Kidney (tissue), 14 donors: Measurements from ENCODE around the gene RGP1. TPM values are rescaled to one million over a fixed set of nuclear protein-coding genes. Genes with fewer than 3 reads are reported as not detected.
A peak's percentile ranks its signal among the peaks of the same experiment; 100 is the strongest.

ENCODE experiments used
- DNase-seq, 5 donors: peaks; one replicate each; pipeline ENCODE4 v3.0.0-alpha.2; 2013 to 2020
- FAIRE-seq: peaks from 2 replicates; lab custom pipeline; 2012; peaks lifted over from hg19 to GRCh38; lab: Jason Lieb, UNC
- H3K27ac ChIP-seq, 2 donors: one replicate each; pipeline ENCODE4 v1.7.0; 2013; ENCODE audit warnings: low read depth in 2 of 2, low read length in 2 of 2, inconsistent platforms in 1 of 2
- H3K27me3 ChIP-seq: one replicate; pipeline ENCODE4 v1.7.1; 2013; ENCODE audit warnings: low read length, inconsistent platforms; ENCODE audit not compliant: control insufficient read depth, insufficient read depth
- H3K36me3 ChIP-seq, 3 donors: one replicate each; pipeline versions ENCODE4 v1.7.0 to v1.7.1; 2013; ENCODE audit warnings: low read length in 3 of 3, control low read depth in 1 of 3, inconsistent platforms in 1 of 3; ENCODE audit not compliant: insufficient read depth in 3 of 3, control insufficient read depth in 2 of 3
- H3K4me1 ChIP-seq, 3 donors: one replicate each; pipeline versions ENCODE4 v1.7.0 to v1.7.1; 2013; ENCODE audit warnings: low read length in 3 of 3, inconsistent platforms in 1 of 3, low read depth in 1 of 3; ENCODE audit not compliant: control insufficient read depth in 2 of 3, insufficient read depth in 2 of 3
- H3K4me3 ChIP-seq, 3 donors: one replicate each; pipeline versions ENCODE4 v1.7.0 to v1.8.1; 2013; ENCODE audit warnings: low read length in 3 of 3, control low read depth in 1 of 3, inconsistent platforms in 1 of 3
- H3K9ac ChIP-seq, 3 donors: one replicate each; pipeline versions ENCODE4 v1.7.0 to v1.7.1; 2013; ENCODE audit warnings: low read length in 3 of 3, control low read depth in 1 of 3, inconsistent platforms in 1 of 3
- H3K9me3 ChIP-seq, 3 donors: one replicate each; pipeline versions ENCODE4 v1.7.0 to v1.7.1; 2013; ENCODE audit warnings: low read length in 3 of 3, control low read depth in 1 of 3, inconsistent platforms in 1 of 3; ENCODE audit not compliant: control insufficient read depth in 2 of 3, insufficient read depth in 1 of 3
- CTCF ChIP-seq: IDR thresholded peaks from 3 replicates; pipeline ENCODE4 v1.5.1; 2012; ENCODE audit warnings: mild to moderate bottlenecking, moderate library complexity, borderline replicate concordance; ENCODE audit not compliant: insufficient read depth; ENCODE audit errors: extremely low read depth
- intact Hi-C: fragments of 100-400 bp; cut with DNase I; formaldehyde crosslinking; loops from one replicate; pipeline ENCODE4 v1.11.1; 2022
- polyA plus RNA-seq: library from polyadenylated mRNA; stranded (reverse); fragments of 350-450 nt; fragmentation: Illumina TruSeq; extraction: RNeasy Lipid Tissue Mini Kit (QIAGEN cat#74804); gene quantifications from one replicate; pipeline ENCODE4 v1.2.3, GENCODE V29; 2014; ENCODE audit warnings: low read depth, low replicate concordance; ENCODE audit not compliant: insufficient read depth
- total RNA-seq: library from RNA; stranded (reverse); fragmentation: NEBNext Ultra II Directional; extraction: Animal tissue kit (Norgen Biotek cat#: 25700); gene quantifications from one replicate; pipeline ENCODE4 v1.2.1, GENCODE V29; 2021
- donor health status: control.
- donor health status: control.
- donor health status: control.
- donor health status: control.
- donor health status: control.
- donor health status: DM: yes; HTN: yes; CAD: no.
- donor health status: Normal renal cell carcinoma (clear cell type).

The RGP1 gene
- total and polyA plus RNA-seq, 2 donors from 2014 or later, result 11.0 to 39.2 TPM

DNA sequence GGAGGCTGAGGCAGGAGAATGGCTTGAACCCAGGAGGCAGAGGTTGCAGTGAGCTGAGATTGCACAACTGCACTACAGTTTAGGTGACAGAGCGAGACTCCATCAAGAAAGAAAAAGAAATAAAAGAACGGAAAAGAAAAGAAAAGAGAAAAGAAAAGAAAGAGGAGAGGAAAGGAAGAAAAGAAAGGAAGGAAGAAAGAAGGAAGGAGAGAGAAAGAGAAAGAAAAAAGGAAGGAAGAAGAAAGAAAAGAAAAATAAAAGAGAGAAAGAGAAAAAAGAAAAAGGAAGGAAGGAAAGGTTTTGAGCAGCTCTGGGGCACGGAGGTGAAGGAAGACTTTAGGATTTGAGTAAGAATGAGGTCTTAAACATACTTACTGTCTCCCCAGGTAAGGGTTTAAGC, 35.5 kb upstream of the RGP1 start:
- no peak for FAIRE-seq
- Histone ChIP-seq H3K36me3 (peaks cover 9 to 91% (median 71%) of the 10 kb centered on the region in 3 donors), H3K4me3 (no peak overlapping the region)

GRCh38 chr9:35714123-35714522, 35.0 kb upstream of the RGP1 start:
- Histone ChIP-seq H3K4me3 (no peak overlapping the region), H3K9ac (no peak overlapping the region), H3K9me3 (no peaks in the 10 kb centered on the region), H3K27ac (no peak overlapping the region), H3K4me1 (peaks cover 0 to 11% (median 0%) of the 10 kb centered on the region in 3 donors), H3K36me3 (peaks cover 9 to 92% (median 74%) of the 10 kb centered on the region in 3 donors), H3K27me3 (no peaks in the 10 kb centered on the region)
- DNase-seq (peak in 1 of 5 donors; percentile 33), FAIRE-seq (no peak)
- intact Hi-C loops, result no loop called here
- no peak for TF ChIP-seq CTCF

More for the DNA sequence above, 35.5 kb upstream of the RGP1 start:
- TF ChIP-seq CTCF, result no peak
- no peak overlapping the region for H3K27ac ChIP-seq
- intact Hi-C loops, result no loop called here
- H3K27me3 ChIP-seq, result no peaks in the 10 kb centered on the region
- H3K9me3 ChIP-seq, result no peaks in the 10 kb centered on the region
- no peak for DNase-seq
- H3K4me1 ChIP-seq, result peaks cover 0 to 11% (median 0%) of the 10 kb centered on the region in 3 donors
- H3K9ac ChIP-seq, result no peak overlapping the region

DNA sequence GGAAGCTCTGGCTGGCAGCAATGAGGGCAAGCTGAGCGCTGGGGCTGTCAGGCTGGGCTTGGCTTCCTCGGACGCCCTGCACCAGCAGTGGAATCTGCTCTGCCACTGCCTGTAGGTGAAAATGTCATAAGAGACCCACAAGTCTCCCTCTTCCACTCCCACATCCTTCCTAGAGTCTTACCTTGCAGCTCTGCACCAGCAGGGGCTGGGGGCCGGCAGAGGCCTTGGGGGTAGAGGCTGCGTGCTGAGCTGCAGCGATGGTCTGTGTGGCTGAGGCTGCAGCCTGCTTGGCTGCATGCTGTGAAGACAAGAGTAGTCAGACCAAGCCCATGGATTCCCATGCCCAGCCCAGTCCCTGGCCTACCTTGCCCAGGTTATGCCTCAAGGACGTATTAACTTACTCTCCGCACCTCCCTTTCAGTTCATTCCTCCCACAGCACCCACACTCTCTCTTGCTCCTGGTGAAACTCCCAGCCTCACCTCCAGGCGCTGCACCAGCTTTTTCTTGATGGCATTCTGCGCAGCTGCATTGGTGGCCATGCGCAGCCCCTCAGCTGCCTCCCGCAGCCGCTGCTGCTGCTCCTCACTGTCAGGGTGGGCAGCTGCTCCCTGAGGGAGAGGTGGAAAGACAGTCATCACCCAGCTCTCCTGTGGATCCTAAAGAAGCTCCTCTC, 34.4 kb upstream of the RGP1 start:
- Histone ChIP-seq H3K9ac (no peak overlapping the region), H3K36me3 (peaks cover 12 to 95% (median 80%) of the 10 kb centered on the region in 3 donors), H3K27me3 (no peaks in the 10 kb centered on the region), H3K4me3 (no peak overlapping the region), H3K27ac (no peak overlapping the region), H3K9me3 (no peaks in the 10 kb centered on the region), H3K4me1 (peaks cover 0 to 11% (median 0%) of the 10 kb centered on the region in 3 donors)
- DNase-seq (peak in 1 of 5 donors; percentile 50), FAIRE-seq (no peak)
- intact Hi-C loops, result no loop called here
- TF ChIP-seq CTCF, result no peak
